CD14-positive monocyte (primary cell): Measurements from ENCODE around the gene NPSR1. TPM values are rescaled to one million over a fixed set of nuclear protein-coding genes. Genes with fewer than 3 reads are reported as not detected.

Experiments used
- DNase-seq, 3 donors: peaks; one replicate each; pipeline ENCODE4 v3.0.0-alpha.2; 2011 to 2022
- H2AFZ ChIP-seq: 2 replicates; pipeline ENCODE4 v1.6.0; 2012; ENCODE audit warnings: mild to moderate bottlenecking, low read depth, low read length, inconsistent platforms; ENCODE audit not compliant: insufficient read depth, poor library complexity, severe bottlenecking
- H3K27ac ChIP-seq, 2 donors: 1 replicate in 1 of 2; 2 replicates in 1 of 2; pipeline ENCODE4 v1.5.1; 2012 to 2013; ENCODE audit warnings: low read length in 2 of 2, control low read depth in 1 of 2, inconsistent platforms in 1 of 2, low read depth in 1 of 2, mild to moderate bottlenecking in 1 of 2
- H3K27me3 ChIP-seq, 2 donors: one replicate each; pipeline versions ENCODE4 v1.6.0 to v1.6.1; 2011 to 2013; ENCODE audit warnings: low read length in 2 of 2; ENCODE audit not compliant: control insufficient read depth in 2 of 2, insufficient read depth in 2 of 2
- H3K36me3 ChIP-seq, 2 donors: replicated peaks in 1 of 2; 1 replicate in 1 of 2; 2 replicates in 1 of 2; pipeline versions ENCODE4 v1.5.1 to v1.6.1; 2012 to 2013; ENCODE audit warnings: low read length in 2 of 2, control low read depth in 1 of 2, inconsistent platforms in 1 of 2, mild to moderate bottlenecking in 1 of 2; ENCODE audit not compliant: insufficient read depth in 2 of 2, control insufficient read depth in 1 of 2
- H3K4me1 ChIP-seq, 2 donors: 1 replicate in 1 of 2; 2 replicates in 1 of 2; pipeline versions ENCODE4 v1.5.1 to v1.6.1; 2012 to 2013; ENCODE audit warnings: low read length in 2 of 2, control low read depth in 1 of 2, inconsistent platforms in 1 of 2, mild to moderate bottlenecking in 1 of 2, moderate library complexity in 1 of 2; ENCODE audit not compliant: insufficient read depth in 2 of 2, control insufficient read depth in 1 of 2
- H3K4me2 ChIP-seq: replicated peaks from 2 replicates; pipeline ENCODE3; 2012; ENCODE audit warnings: low read length, moderate library complexity, mild to moderate bottlenecking; ENCODE audit not compliant: poor library complexity, severe bottlenecking; ENCODE audit errors: extremely low read depth
- H3K4me3 ChIP-seq, 3 experiments: fragments of 200-600 bp in 1 of 3; sonication (generic) in 1 of 3; replicated peaks in 1 of 3; 1 replicate in 2 of 3; 2 replicates in 1 of 3; pipeline ENCODE4 v1.5.1; 2011 to 2013; ENCODE audit warnings: low read length in 3 of 3, mild to moderate bottlenecking in 3 of 3, control low read depth in 2 of 3, low read depth in 2 of 3, inconsistent platforms in 1 of 3, moderate library complexity in 1 of 3
- H3K79me2 ChIP-seq: 2 replicates; pipeline ENCODE4 v1.6.0; 2012; ENCODE audit warnings: mild to moderate bottlenecking, control low read depth, inconsistent platforms, low read length, moderate library complexity; ENCODE audit not compliant: insufficient read depth
- H3K9ac ChIP-seq: 2 replicates; pipeline ENCODE4 v1.6.0; 2017; ENCODE audit warnings: low read length, mild to moderate bottlenecking; ENCODE audit not compliant: insufficient read depth, poor library complexity, severe bottlenecking
- H3K9me3 ChIP-seq, 2 donors: replicated peaks in 1 of 2; 1 replicate in 1 of 2; 2 replicates in 1 of 2; pipeline versions ENCODE4 v1.5.1 to v1.6.1; 2012 to 2013; ENCODE audit warnings: low read length in 2 of 2, control low read depth in 1 of 2; ENCODE audit not compliant: control insufficient read depth in 1 of 2, insufficient read depth in 1 of 2
- H4K20me1 ChIP-seq: 2 replicates; pipeline ENCODE4 v1.6.0; 2012; ENCODE audit warnings: mild to moderate bottlenecking, low read length, control low read depth, moderate library complexity; ENCODE audit not compliant: insufficient read depth
- H3K27ac Mint-ChIP-seq, 7 donors: one replicate each; pipeline ENCODE4 v1.8.0; 2020; ENCODE audit warnings: mild to moderate bottlenecking in 7 of 7, mixed read lengths in 7 of 7, moderate library complexity in 6 of 7, inconsistent platforms in 2 of 7
- H3K27me3 Mint-ChIP-seq, 3 donors: one replicate each; pipeline ENCODE4 v1.8.0; 2021 to 2022; ENCODE audit warnings: low read depth in 3 of 3, mild to moderate bottlenecking in 3 of 3, mixed read lengths in 3 of 3, moderate library complexity in 3 of 3, inconsistent platforms in 1 of 3
- H3K36me3 Mint-ChIP-seq, 2 donors: one replicate each; pipeline ENCODE4 v1.8.0; 2020; ENCODE audit warnings: mixed read lengths in 2 of 2, inconsistent platforms in 1 of 2, mild to moderate bottlenecking in 1 of 2
- H3K4me1 Mint-ChIP-seq: one replicate; pipeline ENCODE4 v1.8.0; 2020; ENCODE audit warnings: mild to moderate bottlenecking, mixed read lengths
- H3K4me3 Mint-ChIP-seq, 2 donors: one replicate each; pipeline ENCODE4 v1.8.0; 2020; ENCODE audit warnings: mild to moderate bottlenecking in 2 of 2, mixed read lengths in 2 of 2, moderate library complexity in 1 of 2
- H3K9me3 Mint-ChIP-seq, 7 donors: one replicate each; pipeline ENCODE4 v1.8.0; 2020 to 2022; ENCODE audit warnings: mixed read lengths in 7 of 7, mild to moderate bottlenecking in 6 of 7, moderate library complexity in 6 of 7, inconsistent platforms in 2 of 7
- CTCF ChIP-seq: fragments of 200-600 bp; IDR thresholded peaks from one replicate; pipeline ENCODE4 v1.8.0; 2022; ENCODE audit warnings: antibody characterized with exemption, mild to moderate bottlenecking
- WGBS: methylation state at CpG from one replicate; pipeline ENCODE4 v1.1.5; 2013; ENCODE audit warnings: missing lambda C conversion rate; ENCODE audit not compliant: insufficient coverage; 5-methylcytosine and 5-hydroxymethylcytosine counted together
- intact Hi-C, 2 donors: fragments of 100-400 bp; cut with micrococcal nuclease; formaldehyde crosslinking; loops; one replicate each; pipeline versions ENCODE4 v1.15.0 to v1.15.1; 2023
- polyA plus RNA-seq, 3 donors: library from polyadenylated mRNA; depleted of rRNA in 1 of 3; unstranded in 2 of 3; stranded (reverse) in 1 of 3; fragments of 300-500 nt in 2 of 3; fragments of >200 nt in 1 of 3; fragmentation: Illumina TruSeq in 2 of 3; gene quantifications; 1 replicate in 2 of 3; 2 replicates in 1 of 3; pipeline ENCODE4 v1.2.3, GENCODE V29; 2012 to 2021

NPSR1 gene
- polyA plus RNA-seq, 3 donors, result not detected

- H3K9me3 Mint-ChIP-seq, result peaks cover 0 to 9% (median 3%) of the 10 kb centered on the region in 7 donors
- no peak for TF ChIP-seq CTCF
- Histone ChIP-seq H3K27me3 (no peaks in the 10 kb centered on the region), H3K9me3 (no peaks in the 10 kb centered on the region), H2AFZ (no peak overlapping the region), H3K27ac (no peak overlapping the region), H3K79me2 (no peaks in the 10 kb centered on the region), H4K20me1 (no peaks in the 10 kb centered on the region), H3K4me3 (no peak overlapping the region), H3K9ac (no peak overlapping the region), H3K4me2 (no peak overlapping the region), H3K4me1 (no peaks in the 10 kb centered on the region), H3K36me3 (no peaks in the 10 kb centered on the region)
- no peak overlapping the region for H3K4me3 Mint-ChIP-seq
- WGBS, result 80% methylated on average over 12 of the region's 16 CpGs
- no peak for DNase-seq
- H3K27me3 Mint-ChIP-seq, result peaks cover 0 to 4% (median 1%) of the 10 kb centered on the region in 3 donors
- no peaks in the 10 kb centered on the region for H3K36me3 Mint-ChIP-seq
- H3K27ac Mint-ChIP-seq, result no peak overlapping the region
- H3K4me1 Mint-ChIP-seq, result no peaks in the 10 kb centered on the region
- intact Hi-C loops, result loop anchor here in 1 of 2 donors (5.0 to 10.0 kb wide), 2 partner anchors 715 to 803 kb away; no protein-coding TSS in a partner anchor
Observed at GRCh38 chr7:34821932-34822558, 164.0 kb downstream of the NPSR1 start.

GRCh38 chr7:34823650-34824258 is 165.7 kb downstream of the NPSR1 start:
- WGBS, result no CpG with 5 or more reads among the region's 7 CpGs
- Mint-ChIP-seq H3K9me3 (peaks cover 0 to 5% (median 0%) of the 10 kb centered on the region in 7 donors), H3K27ac (no peak overlapping the region), H3K4me1 (no peaks in the 10 kb centered on the region), H3K4me3 (no peak overlapping the region), H3K27me3 (peaks cover 0 to 5% (median 4%) of the 10 kb centered on the region in 3 donors), H3K36me3 (no peaks in the 10 kb centered on the region)
- no peaks in the 10 kb centered on the region for H3K36me3 ChIP-seq
- no peak for DNase-seq
- no peaks in the 10 kb centered on the region for H3K79me2 ChIP-seq
- H3K4me3 ChIP-seq, result no peak overlapping the region
- H3K4me1 ChIP-seq, result no peaks in the 10 kb centered on the region
- H2AFZ ChIP-seq, result no peak overlapping the region
- no peak overlapping the region for H3K4me2 ChIP-seq
- TF ChIP-seq CTCF, result peak; percentile 78
- no peaks in the 10 kb centered on the region for H3K27me3 ChIP-seq
- no peak overlapping the region for H3K27ac ChIP-seq
- H3K9ac ChIP-seq, result no peak overlapping the region
- H3K9me3 ChIP-seq, result no peaks in the 10 kb centered on the region
- no peaks in the 10 kb centered on the region for H4K20me1 ChIP-seq
- intact Hi-C loops, result loop anchor here in 1 of 2 donors (5.0 to 10.0 kb wide), 2 partner anchors 714 to 801 kb away; no protein-coding TSS in a partner anchor
